GM15510 (cell line): ENCODE results near the gene RAB40AL.

ENCODE experiments used
- POLR2A ChIP-seq: IDR thresholded peaks from 3 replicates; pipeline ENCODE4 v1.6.1; 2011; ENCODE audit warnings: borderline replicate concordance; ENCODE audit not compliant: insufficient read length; ENCODE audit errors: extremely low read depth

RAB40AL gene

GRCh38 chrX:102976286-102976685 is 39.2 kb downstream of the RAB40AL start:
- no peak for TF ChIP-seq POLR2A

- TF ChIP-seq POLR2A = no peak
Observed at GRCh38 chrX:102976793-102977495, 39.9 kb downstream of the RAB40AL start.

GRCh38 chrX:102978594-102978993 is 41.5 kb downstream of the RAB40AL start:
- no peak for TF ChIP-seq POLR2A

GRCh38 chrX:102979536-102979935 is 42.5 kb downstream of the RAB40AL start:
- TF ChIP-seq POLR2A = no peak

- no peak for TF ChIP-seq POLR2A
Observed at GRCh38 chrX:102983205-102983604, 46.1 kb downstream of the RAB40AL start.

GRCh38 chrX:102985192-102985591 is 48.1 kb downstream of the RAB40AL start:
- TF ChIP-seq POLR2A = no peak
